HepG2 (cell line): Measurements from ENCODE around the gene IRAK3. TPM values are rescaled to one million over a fixed set of nuclear protein-coding genes. Genes with fewer than 3 reads are reported as not detected.
A peak's percentile ranks its signal among the peaks of the same experiment; 100 is the strongest.
"Not testable (repeated sequence)": the region's sequence is repeated elsewhere in the genome, so short reads cannot be mapped to it uniquely, and the experiment has no call there.

ENCODE experiments used
- ATAC-seq: fragments of 200-7000 bp; cut with Tn5 transposase; 3 replicates; pipeline ENCODE4 v1.9.1; 2020; ENCODE audit warnings: mild to moderate bottlenecking, moderate library complexity
- BruUV-seq: library from RNA; stranded (reverse); fragments of 400-500 nt; replicated peaks from 2 replicates; lab custom pipeline; 2021; lab: Mats Ljungman, UMichigan
- CTCF ChIA-PET: fragments of 300-600 bp; formaldehyde crosslinking; extraction: SDS; loops from one replicate; lab custom pipeline; 2021; ENCODE audit warnings: low total read pairs, inconsistent platforms, low intra/inter-chr PET ratio; lab: Yijun Ruan, JAX
- POLR2A ChIA-PET: fragments of 350-600 bp; sonication (Branson Sonifier 250); formaldehyde crosslinking; loops from one replicate; lab custom pipeline; 2020; ENCODE audit warnings: antibody characterized with exemption, inconsistent platforms; lab: Yijun Ruan, JAX
- DNase-seq: peaks from one replicate; pipeline ENCODE4 v3.0.0-alpha.2; 2015; ENCODE audit warnings: low spot score
- FAIRE-seq: peaks from 3 replicates; lab custom pipeline; 2011; peaks lifted over from hg19 to GRCh38; lab: Jason Lieb, UNC
- H2AFZ ChIP-seq: one replicate; pipeline ENCODE4 v1.6.1; 2011; ENCODE audit warnings: low read length, inconsistent platforms
- H3K27ac ChIP-seq: fragments of 300-600 bp; 3 replicates; pipeline ENCODE4 v1.8.0; 2011; ENCODE audit warnings: mixed run types, mild to moderate bottlenecking, mixed read lengths, low read length, inconsistent platforms; ENCODE audit not compliant: insufficient read depth; ENCODE audit errors: extremely low read length
- H3K27me3 ChIP-seq, 2 experiments: fragments of 200-600 bp in 1 of 2; 2 replicates in 1 of 2; 3 replicates in 1 of 2; pipeline versions ENCODE4 v1.6.0 to v1.8.0; 2011; ENCODE audit warnings: low read length in 2 of 2, mild to moderate bottlenecking in 2 of 2, moderate library complexity in 2 of 2, inconsistent platforms in 1 of 2; ENCODE audit not compliant: insufficient read depth in 2 of 2, control insufficient read depth in 1 of 2
- H3K36me3 ChIP-seq, 2 experiments: fragments of 200-600 bp in 1 of 2; replicated peaks in 1 of 2; 2 replicates in 1 of 2; 3 replicates in 1 of 2; pipeline versions ENCODE4 v1.5.1 to v1.8.0; 2011; ENCODE audit warnings: low read length in 2 of 2, inconsistent platforms in 1 of 2; ENCODE audit not compliant: insufficient read depth in 2 of 2, control insufficient read depth in 1 of 2
- H3K4me1 ChIP-seq: 2 replicates; pipeline ENCODE4 v1.5.1; 2012; ENCODE audit warnings: low read length, inconsistent platforms; ENCODE audit not compliant: insufficient read depth
- H3K4me2 ChIP-seq: 2 replicates; pipeline ENCODE4 v1.6.0; 2011; ENCODE audit warnings: low read depth, low read length, inconsistent platforms
- H3K4me3 ChIP-seq, 3 experiments: fragments of 200-600 bp in 1 of 3; sonication (generic), shearing (Covaris generic) in 1 of 3; replicated peaks in 1 of 3; 2 replicates each; pipeline ENCODE4 v1.5.1; 2011 to 2016; ENCODE audit warnings: low read length in 3 of 3, inconsistent platforms in 2 of 3, low read depth in 2 of 3, mild to moderate bottlenecking in 2 of 3, control low read depth in 1 of 3, mixed read lengths in 1 of 3; ENCODE audit not compliant: insufficient read depth in 1 of 3
- H3K79me2 ChIP-seq: one replicate; pipeline ENCODE4 v1.6.1; 2011; ENCODE audit warnings: low read length, inconsistent platforms; ENCODE audit not compliant: insufficient read depth
- H3K9ac ChIP-seq: 2 replicates; pipeline ENCODE4 v1.6.0; 2011; ENCODE audit warnings: mild to moderate bottlenecking, low read depth, low read length, inconsistent platforms; ENCODE audit not compliant: insufficient read depth
- H3K9me3 ChIP-seq: 2 replicates; pipeline ENCODE4 v1.5.1; 2012; ENCODE audit warnings: mild to moderate bottlenecking, low read length
- H4K20me1 ChIP-seq: 2 replicates; pipeline ENCODE4 v1.6.0; 2011; ENCODE audit warnings: inconsistent platforms, mild to moderate bottlenecking, low read length, moderate library complexity; ENCODE audit not compliant: insufficient read depth
- CEBPB ChIP-seq: IDR thresholded peaks from 2 replicates; pipeline ENCODE4 v1.6.1; 2011; ENCODE audit warnings: low read depth, low read length, improper control_type of control experiment, borderline replicate concordance
- EZH2 ChIP-seq: conservative IDR thresholded peaks from 2 replicates; pipeline ENCODE4 v1.6.1; 2012; ENCODE audit warnings: mild to moderate bottlenecking, low read depth, low read length, moderate library complexity
- TRIM24 ChIP-seq: sonication (generic); formaldehyde crosslinking; IDR thresholded peaks from 2 replicates; pipeline ENCODE4 v1.8.0; 2022; ENCODE audit warnings: mild to moderate bottlenecking, missing genetic modification reagents
- ZNF276 ChIP-seq: sonication (generic); formaldehyde crosslinking; IDR thresholded peaks from 2 replicates; pipeline ENCODE4 v1.4.0; 2020; ENCODE audit warnings: mild to moderate bottlenecking, low read depth, missing genetic modification reagents
- WGBS: methylation state at CpG from one replicate; pipeline ENCODE4 v1.1.6; 2017; ENCODE audit warnings: low lambda C conversion rate; 5-methylcytosine and 5-hydroxymethylcytosine counted together
- in situ Hi-C: cut with HindIII; loops from 2 replicates; pipeline ENCODE4 v1.10.0; 2017; ENCODE audit warnings: low pct_unique_long_range_greater_than_20kb; ENCODE audit not compliant: extremely low pct_ligation_motif_present
- intact Hi-C: fragments of 100-400 bp; cut with micrococcal nuclease; formaldehyde crosslinking; loops from one replicate; pipeline ENCODE4 v1.10.0; 2022; ENCODE audit not compliant: unreplicated experiment
- polyA plus RNA-seq, 8 experiments: library from polyadenylated mRNA; depleted of rRNA in 3 of 8; stranded (reverse) in 7 of 8; unstranded in 1 of 8; fragments of >200 nt; fragmentation: Illumina TruSeq in 4 of 8; extraction: Trizol in 4 of 8; gene quantifications; 2 replicates each; pipeline versions ENCODE4 v1.2.1 to v1.2.3, GENCODE V29; 2011 to 2016; ENCODE audit warnings: low read depth in 4 of 8, missing spikeins in 1 of 8, mixed read lengths in 1 of 8; ENCODE audit not compliant: insufficient read depth in 1 of 8
- total RNA-seq, 5 experiments: library from RNA; depleted of rRNA; stranded (reverse); fragments of >200 nt; fragmentation: Illumina TruSeq; extraction: Trizol; gene quantifications; 2 replicates each; pipeline ENCODE4 v1.2.3, GENCODE V29; 2016; ENCODE audit warnings: low read depth in 1 of 5
- TF ChIP-seq, protein P1 (sequence below): fragments of 450-650 bp; IDR thresholded peaks from 2 replicates; pipeline ENCODE4 v1.6.1; 2016

The IRAK3 gene
- total and polyA plus RNA-seq, 2 of the 13 experiments (the other 11 are each of a cell fraction or from before 2014, with no cell fraction given) = 0.01 TPM; not detected in 1

- TF ChIP-seq ZNF276 (CRISPR knock-in tag) (no peak), TRIM24 (CRISPR knock-in tag) (no peak), CEBPB (no peak), EZH2 (no peak)
These were observed 6.1 kb upstream of the IRAK3 start (continued) for GRCh38 chr12:66182956-66183355.

GRCh38 chr12:66184822-66185221, 4.2 kb upstream of the IRAK3 start:
- H3K27ac ChIP-seq, H3K9me3 ChIP-seq, in situ Hi-C loops, H3K9ac ChIP-seq, H2AFZ ChIP-seq, H3K36me3 ChIP-seq, H4K20me1 ChIP-seq, DNase-seq, H3K79me2 ChIP-seq, FAIRE-seq, BruUV-seq, ATAC-seq, H3K4me1 ChIP-seq, H3K4me2 ChIP-seq, H3K27me3 ChIP-seq, POLR2A ChIA-PET, H3K4me3 ChIP-seq, CTCF ChIA-PET, intact Hi-C loops: not testable (repeated sequence)
- 0% methylated on average over 3 of the region's 3 CpGs for WGBS
- TF ChIP-seq, protein P1, sequence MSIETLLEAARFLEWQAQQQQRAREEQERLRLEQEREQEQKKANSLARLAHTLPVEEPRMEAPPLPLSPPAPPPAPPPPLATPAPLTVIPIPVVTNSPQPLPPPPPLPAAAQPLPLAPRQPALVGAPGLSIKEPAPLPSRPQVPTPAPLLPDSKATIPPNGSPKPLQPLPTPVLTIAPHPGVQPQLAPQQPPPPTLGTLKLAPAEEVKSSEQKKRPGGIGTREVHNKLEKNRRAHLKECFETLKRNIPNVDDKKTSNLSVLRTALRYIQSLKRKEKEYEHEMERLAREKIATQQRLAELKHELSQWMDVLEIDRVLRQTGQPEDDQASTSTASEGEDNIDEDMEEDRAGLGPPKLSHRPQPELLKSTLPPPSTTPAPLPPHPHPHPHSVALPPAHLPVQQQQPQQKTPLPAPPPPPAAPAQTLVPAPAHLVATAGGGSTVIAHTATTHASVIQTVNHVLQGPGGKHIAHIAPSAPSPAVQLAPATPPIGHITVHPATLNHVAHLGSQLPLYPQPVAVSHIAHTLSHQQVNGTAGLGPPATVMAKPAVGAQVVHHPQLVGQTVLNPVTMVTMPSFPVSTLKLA = peak; percentile 72
